ENCODE data around the gene OCA2.

The OCA2 gene

DNA sequence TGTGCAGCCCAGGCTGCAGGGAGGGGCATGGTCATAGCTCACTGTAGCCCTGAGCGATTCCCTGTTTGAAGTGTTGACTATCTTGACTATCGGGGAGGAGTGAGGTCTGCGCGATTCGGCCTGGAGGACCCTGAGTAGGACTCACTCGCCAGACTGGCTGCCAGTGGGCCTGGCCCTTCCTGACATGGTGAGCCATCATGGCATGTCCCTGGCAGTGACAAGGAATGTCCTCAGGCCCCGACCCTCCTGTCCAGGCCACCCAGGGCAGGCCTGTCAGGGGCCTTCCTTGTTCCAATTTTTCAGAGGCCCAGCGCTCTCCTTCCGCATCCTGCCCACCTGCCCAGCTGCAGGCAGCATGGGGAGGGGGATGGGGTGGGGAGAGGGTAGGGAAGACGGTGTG lies 5.2 kb upstream of the OCA2 start:
- DNase-seq (ENCODE audit: low read depth in 2 of 2) = no peak

DNA sequence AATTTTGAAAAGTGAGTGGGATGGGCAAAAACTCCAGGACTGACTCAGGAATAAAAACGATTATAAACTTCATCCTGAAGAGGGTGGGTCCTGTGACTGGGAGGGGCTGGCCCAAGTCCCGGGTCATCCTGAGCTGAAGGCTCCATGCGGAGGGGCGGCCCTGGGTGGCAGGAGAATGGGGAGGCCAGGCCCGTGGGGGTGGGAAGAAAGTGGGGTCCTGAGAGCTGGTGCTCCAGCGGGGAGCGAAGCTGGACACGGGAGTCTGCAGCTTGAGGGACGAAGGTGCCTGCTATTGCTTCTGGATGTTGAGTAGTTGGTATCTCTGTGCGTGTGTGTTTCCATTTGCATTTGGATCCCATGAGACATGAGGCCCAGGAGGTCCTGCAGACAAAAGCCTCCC lies 4.7 kb upstream of the OCA2 start:
- DNase-seq (ENCODE audit: low read depth in 2 of 2) = no peak

DNA sequence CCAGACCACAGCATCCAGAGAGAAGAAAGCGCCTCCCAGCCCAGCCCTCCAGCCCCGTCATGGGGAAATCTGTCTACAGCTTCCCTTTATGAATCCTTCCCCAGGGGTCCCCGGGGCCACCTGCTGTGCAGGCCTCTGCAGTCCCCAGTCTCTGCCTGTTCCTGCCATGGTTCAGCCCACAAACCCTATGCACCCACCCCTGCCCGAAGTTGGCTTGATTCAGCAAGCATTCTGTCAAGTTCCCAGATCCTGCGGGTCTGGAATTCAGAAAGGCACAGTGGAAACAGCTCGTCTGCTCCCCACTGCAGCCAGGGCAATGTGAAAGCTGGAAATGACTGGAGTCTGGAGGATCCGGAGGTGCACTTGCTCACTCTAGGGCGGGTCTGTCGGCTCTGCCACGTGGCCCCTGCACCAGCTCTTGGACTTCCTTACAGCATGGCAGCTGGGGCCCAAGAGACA lies 2.9 kb upstream of the OCA2 start:
- no peak for DNase-seq (ENCODE audit: low read depth in 2 of 2)

DNA sequence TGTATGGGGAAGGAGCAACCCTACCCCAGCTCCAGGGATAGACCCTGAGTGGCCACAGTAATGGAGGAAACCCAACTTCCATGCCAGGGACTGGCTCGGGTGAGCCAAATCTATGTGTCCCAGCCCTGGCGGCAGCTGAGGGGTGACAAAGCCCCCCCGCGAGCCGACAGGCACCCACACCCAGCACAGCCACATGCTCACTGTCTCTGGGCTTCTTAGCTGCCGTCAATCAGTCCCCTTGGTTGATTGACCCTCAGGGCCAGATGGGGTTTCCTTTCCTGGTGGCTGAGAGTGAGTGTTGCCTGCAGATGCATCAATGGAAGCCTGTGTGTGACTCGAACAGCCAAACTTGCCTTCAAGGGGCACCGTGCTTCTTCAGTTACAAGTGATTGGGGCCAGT lies 2.1 kb upstream of the OCA2 start:
- DNase-seq (ENCODE audit: low read depth in 2 of 2) = no peak

DNA sequence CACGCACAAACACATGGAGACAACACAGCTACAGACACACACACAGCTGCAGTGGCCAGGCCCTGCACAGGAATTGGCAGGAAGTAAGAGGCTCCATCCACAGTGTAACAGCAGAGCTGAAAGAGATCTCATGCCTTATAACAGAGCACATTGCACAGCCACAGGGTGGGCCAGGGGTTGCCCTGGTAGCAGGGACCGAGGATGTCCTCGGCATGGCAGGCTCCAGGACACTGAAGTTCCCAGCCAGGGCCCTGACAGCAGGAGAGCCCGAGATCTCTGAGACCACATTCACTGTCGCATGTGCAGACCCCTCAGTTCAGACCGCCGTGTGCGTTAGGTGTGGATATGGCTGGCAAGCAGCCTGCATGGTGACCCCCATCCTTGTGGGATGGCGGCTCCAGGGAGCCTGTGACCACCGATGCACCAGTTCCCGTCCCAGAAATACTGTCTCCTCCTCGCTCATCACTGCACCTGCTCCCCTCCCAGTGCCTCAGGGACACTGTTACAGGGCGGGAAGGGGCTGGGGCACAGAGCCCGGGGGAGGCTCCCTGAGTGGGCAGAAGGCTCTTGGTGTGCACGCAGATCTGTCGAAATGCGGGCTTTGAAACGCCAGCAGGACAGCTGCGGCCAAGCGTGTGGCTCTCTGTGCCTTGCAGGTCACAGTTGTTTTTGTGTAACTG lies 1.5 kb upstream of the OCA2 start:
- DNase-seq (ENCODE audit: low read depth in 2 of 2) = no peak

DNA sequence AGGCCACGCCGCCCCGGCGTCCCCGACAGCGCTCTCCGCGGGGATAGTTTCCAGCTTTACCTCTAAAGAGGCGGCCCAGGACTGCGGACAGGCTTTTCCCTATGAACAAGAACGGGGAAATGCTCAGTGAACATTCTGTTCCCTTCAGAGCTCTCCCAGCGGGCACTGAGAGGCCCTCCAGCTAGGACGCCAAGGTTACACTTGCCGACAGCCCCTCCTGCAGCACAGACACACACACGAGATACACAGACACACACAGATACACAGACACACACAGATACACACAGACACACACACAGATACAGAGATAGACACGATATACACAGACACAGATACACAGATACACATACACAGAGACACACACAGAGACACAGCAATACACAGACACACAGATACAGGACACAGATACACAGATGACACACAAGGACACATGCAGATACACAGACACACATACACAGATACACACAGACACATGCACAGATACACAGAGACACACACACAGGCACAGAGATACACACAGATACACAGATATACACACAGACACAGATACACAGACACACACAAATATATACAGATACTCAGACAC lies 533 bp upstream of the OCA2 start:
- no peak for DNase-seq (ENCODE audit: low read depth in 2 of 2)

DNA sequence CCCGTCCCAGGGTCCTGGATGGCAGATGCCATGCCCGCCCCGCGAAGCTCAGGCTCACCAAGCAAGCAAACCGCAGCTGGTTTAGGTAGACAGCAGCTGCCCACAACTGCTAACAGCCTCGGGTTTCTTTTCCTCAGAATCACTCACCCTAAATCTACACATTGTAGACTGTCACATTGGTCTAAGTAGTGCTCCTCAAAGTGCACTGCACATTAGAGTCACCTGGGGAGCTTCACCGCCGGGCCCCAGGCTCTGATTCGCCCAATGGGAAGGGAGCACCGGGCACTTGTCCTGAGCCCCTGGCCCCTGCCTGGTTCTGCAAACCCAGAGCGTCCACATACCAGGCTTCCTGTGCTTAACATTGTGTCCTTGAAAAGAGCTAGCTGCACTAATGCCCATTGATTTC lies 752 bp downstream of the OCA2 start:
- DNase-seq (ENCODE audit: low read depth in 2 of 2) = no peak

DNA sequence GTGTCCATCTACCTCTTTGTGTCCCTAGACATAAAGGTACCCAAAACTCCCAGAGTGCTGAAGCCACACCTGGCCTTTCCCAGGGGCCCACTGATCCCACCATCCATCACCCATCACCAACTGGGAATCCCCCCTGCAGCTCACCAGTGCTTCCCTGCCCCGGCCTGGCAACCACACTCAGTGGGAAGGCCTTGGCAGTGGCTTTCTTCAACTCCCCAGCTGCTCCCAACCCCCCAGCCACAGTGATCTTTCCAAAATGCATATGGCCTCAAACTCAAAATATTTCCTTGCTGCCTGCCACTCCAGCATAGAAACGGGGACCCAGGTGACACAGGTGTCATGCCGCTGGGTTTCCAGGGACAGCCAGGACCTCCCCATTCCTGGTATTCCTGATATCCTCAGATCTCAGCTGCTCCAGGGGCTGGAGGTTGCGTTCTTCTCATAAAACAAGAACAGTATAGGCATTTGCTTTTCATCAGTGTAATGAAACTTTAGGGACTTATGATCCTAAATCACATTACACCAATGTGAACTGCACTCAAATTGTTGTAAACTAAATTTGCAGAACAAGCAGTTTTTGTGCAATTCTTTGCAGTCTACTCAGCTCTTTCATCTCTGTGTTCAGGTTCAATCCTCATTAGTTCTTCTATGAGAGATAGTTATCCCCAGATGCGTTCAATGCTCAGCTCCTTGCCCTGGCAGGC lies 1.3 kb downstream of the OCA2 start:
- DNase-seq (ENCODE audit: low read depth in 2 of 2) = no peak

DNA sequence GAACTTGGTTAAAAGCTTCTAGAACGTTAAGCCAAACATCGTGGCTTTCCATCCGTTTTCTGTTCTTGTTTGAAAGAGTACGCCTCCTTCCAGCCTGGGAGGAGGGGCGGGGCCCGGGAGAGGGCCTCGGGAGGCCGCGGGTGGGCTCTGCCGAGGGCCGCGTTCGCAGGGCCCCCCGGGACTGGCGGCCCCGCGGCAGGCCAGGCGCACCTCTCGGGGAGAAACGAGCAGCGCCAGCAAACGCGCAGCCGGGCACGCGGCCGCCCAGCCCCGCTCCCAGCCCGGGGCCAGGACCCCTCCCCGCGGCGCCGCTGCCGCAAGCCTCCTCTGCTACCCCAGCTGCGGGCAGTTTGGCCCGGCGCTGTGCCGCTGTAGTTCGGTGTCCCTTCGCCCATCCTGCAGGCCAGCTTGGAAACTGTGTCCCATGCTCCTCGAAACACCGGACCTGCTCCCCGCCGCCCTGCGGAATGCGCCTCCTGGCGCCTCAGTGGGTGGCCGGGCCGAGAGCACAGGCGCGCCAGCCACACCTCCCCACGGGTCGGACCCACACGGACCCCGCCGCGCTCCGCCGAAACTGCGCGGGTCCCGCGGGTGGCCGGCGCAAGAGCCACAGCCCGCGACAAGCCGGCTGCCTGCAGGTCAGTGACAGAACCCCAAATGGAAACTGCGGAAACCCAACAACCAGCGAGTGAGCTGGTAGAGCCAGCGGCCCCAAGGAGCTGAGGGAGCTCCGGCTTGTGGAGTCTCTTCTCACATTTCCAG lies 2.3 kb downstream of the OCA2 start:
- DNase-seq (ENCODE audit: low read depth in 2 of 2) = no peak

DNA sequence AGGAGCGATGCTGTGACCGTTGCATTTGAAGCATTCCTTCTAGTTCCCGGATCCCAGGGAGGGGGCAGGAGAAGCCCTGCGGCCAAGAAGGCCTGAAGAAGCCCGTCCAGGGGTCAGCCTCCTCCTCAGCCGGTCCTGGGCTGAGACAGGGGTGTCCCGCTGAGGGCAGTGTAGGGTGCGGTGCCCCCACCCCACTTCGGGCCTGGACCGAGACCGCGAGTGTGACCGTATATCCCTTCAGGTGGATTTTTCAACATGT lies 2.8 kb downstream of the OCA2 start:
- DNase-seq (ENCODE audit: low read depth in 2 of 2) = no peak

DNA sequence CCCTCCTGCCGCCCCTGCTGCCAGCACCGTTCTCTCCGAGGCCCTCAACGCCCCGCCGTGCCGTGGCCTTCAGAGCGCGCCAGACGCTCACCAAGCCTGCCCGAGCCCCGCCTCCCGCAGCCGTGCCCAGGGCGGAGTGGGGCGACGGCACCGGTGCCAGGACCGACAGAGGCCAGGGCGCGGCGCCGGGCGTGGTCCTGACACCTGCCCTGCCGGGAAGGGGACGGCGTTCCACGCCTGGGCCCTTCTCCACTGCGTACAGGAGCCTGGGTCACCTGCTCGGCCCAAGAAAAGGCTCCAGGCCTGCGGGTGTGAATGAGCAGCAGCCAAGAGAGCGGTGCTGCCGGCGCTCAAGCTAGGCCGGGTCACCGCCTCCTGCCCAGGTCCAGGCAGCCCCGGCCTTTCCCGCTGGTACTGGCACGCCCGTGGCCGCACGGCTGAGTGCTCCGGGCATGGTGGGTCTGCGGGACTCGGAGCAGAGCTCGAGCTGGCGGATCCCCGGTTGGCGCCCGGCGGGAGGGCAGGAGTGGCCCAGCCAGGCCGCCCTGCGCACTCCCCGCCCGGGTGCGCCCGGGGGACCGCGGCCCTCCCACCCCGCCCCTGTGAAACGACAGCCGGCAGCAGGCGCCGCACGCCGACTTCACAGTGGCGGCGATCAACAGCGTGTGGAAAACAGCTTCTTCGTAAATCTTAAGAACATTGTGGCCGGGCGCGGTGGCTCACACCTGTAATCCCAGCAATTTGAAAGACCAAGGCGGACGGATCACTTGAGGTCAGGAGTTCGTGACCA lies 4.2 kb downstream of the OCA2 start:
- DNase-seq (ENCODE audit: low read depth in 2 of 2) = no peak

DNA sequence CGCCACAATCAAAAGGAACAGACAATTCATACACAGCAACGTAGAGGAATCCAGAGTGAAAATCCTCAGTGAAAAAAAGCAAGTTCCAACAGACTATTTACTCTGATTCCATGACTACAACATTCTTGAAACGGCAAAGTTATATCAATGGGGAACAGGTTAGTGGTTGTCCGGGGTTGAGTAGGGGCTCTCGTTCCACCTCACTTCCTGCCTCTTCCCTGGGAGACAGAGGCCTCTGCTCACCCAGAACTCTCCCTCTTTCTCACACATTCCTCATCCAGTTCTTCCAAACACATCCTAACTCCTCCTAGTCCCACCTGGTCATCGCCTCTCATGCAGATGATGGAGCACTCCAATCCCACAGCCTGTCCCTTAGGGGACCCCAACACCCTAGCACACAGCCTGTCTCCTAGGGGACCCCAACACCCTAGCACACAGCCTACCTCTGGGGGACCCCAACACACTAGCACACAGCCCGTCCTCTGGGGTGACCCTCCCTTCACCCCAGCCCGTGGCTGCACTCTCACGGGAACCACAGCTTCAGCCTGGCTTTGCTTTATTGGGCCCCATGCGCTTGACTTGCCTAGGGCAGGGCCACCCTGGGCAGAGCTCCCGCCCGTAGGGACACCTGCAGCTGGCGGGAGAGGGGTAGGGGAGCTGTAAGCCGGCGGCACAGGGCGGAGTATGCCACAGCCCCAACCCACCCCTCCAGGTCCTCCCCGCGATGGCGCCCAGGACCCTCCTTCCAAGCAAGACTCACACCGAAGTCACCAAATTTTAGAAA lies 5.2 kb downstream of the OCA2 start:
- no peak for DNase-seq (ENCODE audit: low read depth in 2 of 2)

DNA sequence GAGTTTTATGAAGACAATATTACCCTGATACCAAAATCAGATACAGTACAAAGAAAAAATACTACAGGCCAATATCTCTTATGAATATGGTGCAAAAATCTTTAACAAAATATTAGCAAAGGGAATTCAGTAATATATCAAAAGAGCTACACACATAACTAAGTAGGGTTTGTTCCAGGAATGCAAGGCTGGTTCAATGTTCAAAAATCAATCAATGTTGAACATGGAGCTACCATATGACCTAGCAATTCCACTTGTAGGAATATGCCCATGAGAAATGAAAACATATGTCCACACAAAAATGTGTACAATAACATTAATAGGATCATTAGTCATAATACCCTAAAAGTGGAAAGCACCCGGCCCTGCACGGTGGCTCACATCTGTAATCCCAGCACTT lies 7.8 kb downstream of the OCA2 start:
- no peak for DNase-seq (ENCODE audit: low read depth in 2 of 2)

DNA sequence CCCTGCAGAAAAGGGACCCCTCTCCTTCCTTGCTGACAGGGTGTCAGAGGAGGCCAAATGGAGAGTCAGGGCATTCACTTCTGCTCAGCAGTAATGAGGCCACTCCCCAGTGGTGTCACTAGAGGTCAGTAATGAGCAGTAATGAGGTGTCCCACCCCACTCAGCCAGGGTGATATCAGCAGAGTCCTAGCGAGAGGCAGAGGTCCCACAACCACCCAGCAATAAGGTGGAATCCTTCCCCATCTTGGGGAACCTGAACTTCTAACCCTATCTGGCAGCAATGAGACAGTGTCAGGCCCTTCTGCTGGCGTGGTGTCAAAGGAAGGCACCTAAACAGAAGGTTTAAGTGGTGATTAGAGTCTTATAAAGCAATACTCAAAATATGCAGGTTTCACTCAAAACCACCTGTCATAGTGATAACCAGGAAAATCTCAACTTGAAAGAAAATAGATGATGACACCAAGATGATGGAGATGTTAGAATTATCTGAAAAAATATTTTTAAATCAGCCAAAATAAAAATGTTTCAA lies 12.9 kb downstream of the OCA2 start:
- peak in 1 of 2 donors; percentile 39 for DNase-seq (ENCODE audit: low read depth in 2 of 2)

DNA sequence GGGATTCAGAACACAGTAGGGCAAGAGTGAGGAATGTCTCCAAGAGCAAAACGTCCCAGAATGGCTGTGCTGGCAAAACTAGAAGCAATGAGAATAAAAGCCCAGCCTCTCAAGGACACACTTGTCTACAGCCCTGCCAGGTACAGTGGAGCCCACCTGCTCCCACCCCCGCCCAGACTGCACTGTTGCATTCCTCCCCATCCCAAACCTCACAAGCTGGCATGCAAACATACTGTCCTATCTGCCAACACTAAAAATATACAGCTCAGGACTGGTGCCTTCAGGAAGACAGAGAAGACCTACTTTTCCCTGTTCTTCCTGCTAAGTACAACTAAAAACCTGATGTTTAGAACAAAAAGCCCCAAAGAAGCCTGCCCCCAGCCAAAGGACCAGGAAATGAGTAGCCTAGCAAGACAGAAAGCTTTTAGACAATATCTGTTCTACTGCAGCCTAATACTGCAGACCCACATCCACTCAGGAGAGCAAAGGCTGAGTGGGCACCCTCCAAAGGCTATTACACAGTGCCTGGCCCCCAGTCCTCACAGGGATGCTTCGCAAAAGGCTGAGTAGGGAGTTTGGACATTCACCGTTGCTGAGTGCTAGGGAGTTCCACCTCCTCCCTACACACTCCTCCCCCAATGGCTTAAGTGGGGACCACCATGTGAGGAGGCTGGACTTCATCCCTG lies 13.5 kb downstream of the OCA2 start:
- DNase-seq (ENCODE audit: low read depth in 2 of 2) = no peak

DNA sequence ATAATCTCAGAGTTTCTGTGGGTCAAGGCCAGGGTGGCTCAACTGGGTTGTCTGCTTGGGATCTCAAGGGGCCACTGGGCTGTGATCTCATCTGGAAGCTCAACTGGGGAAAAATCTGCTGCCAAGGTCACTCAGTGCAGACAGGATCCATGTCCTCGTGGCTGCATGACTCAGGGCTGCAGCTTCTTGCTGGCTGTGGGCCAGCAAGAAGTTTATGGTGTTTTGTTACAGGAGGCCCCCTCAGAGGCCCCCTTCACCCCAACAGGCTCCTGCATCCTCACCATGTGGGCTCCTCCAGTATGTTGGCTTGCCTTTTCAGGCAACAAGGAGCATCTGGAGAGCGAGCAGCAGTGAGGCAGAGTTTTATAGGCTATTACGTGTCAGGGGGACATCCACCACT lies 14.6 kb downstream of the OCA2 start:
- no peak for DNase-seq (ENCODE audit: low read depth in 2 of 2)

DNA sequence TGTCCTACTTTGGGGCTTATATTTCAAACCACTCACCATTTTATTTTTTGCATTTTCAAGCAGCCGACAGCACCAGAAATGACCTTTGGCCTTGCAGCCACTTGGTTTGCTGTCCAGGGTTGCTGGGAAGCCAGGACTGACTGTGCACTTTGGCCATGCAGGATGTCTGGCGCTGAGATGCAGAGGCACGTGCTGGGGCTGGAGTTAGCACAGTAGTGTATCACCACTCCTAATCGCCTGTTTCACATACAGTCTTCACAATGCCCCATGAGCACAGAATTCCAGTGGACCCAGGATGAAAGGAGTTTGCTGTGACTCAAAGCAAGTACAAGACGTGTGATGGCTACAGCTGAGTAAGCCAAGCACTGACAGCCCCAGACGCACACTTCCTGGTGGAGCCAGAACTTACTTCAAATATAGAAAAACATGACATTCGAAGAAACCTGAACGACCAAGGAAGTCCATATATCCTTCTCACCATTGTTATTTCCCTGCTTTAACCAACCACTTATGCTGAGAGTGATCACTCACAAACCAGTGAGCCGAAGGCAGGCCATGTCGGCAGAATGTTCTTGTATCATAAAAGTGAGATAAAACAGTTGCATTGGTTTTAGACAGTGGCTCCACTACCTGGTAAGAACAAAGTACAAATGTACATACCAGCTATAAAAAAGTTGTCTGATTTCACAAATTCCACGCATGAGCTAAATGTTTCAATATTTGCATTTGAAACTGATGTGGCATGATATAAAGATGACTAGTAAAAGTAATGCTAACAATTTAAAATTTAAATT lies 16.0 kb downstream of the OCA2 start:
- no peak for DNase-seq (ENCODE audit: low read depth in 2 of 2)

DNA sequence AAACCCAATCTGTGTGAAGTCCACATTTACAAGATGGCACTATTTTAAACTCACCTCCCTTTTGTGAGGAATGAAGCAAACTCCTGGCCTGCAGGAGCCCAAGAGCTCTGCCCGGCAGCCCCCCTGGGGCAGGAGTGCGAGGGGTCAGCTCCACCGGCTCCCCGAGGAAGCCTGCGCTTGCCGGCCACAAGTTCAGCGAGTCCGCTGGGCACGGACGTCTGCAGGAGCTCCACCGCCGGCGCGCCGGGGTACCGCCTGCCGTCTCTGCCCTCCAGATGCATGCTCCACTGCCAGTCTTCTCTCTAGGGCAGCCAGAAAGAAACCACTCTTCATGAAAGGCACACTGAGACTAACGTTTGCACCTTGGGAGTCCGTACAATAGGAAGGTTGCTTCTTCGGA lies 17.5 kb downstream of the OCA2 start:
- no peak for DNase-seq (ENCODE audit: low read depth in 2 of 2)

DNA sequence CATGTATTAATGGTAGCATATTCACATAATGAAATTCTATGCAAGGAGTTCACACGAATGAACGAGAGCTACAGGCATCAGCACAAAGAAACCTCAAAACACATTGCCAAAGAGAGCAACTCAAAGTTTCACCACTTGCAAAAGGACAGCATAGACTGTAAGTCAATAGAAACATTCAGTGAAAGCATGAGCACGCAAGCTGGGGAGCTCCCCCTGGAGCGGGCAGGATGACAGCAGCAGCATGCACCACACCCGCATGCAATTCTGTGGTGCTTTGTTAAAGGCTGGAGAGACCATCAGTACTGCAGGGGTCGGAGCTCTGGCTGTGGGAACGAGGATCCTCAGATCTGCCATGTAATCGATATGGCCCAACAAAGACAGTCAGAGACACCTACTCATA lies 18.7 kb downstream of the OCA2 start:
- no peak for DNase-seq (ENCODE audit: low read depth in 2 of 2)
